Fibroblast of lung (primary cell): Measurements from ENCODE around the gene HLA-DRB1.

Experiments used
- CTCF ChIP-seq, 2 donors: IDR thresholded peaks in 1 of 2; conservative IDR thresholded peaks in 1 of 2; 1 replicate in 1 of 2; 2 replicates in 1 of 2; pipeline ENCODE4 v1.5.1; 2011 to 2012; ENCODE audit warnings: low read length in 2 of 2, control low read depth in 1 of 2, inconsistent platforms in 1 of 2, low read depth in 1 of 2, mild to moderate bottlenecking in 1 of 2
- EZH2 ChIP-seq: IDR thresholded peaks from 2 replicates; pipeline ENCODE4 v1.5.1; 2012; ENCODE audit warnings: low read length, control low read depth, mild to moderate bottlenecking; ENCODE audit errors: missing control alignments

DNA sequence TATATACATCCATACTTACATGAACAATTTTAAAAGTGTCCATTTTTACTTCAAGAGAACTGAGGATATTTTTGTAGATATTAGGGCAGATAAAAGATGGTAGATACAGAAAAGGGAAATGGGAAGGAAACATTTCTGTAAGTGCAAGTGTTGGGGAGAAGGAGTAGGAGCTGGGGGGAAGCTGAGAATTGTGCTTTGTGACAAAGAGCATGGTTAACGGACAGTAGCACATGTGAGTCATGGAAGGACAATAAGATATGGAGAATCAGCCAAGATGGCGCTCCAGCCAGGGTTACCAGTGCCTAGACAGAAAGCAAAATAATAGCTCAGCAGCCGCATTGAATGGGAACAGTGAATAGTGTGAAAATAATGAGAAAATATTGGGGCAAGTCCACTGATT, 12.7 kb upstream of the HLA-DRB1 start:
- no peak for TF ChIP-seq CTCF (conservative IDR thresholded peaks at IDR 0.05 in 1 of 2, IDR thresholded peaks at IDR 0.05 in 1 of 2; ENCODE audit: low read depth in 1 of 2, low read length in 2 of 2)
- TF ChIP-seq EZH2, result no peak
